HepG2 (cell line): ENCODE data around the gene DESI2. TPM values are rescaled to one million over a fixed set of nuclear protein-coding genes. Genes with fewer than 3 reads are reported as not detected.

ENCODE experiments used
- ATAC-seq: fragments of 200-7000 bp; cut with Tn5 transposase; 3 replicates; pipeline ENCODE4 v1.9.1; 2020; ENCODE audit warnings: mild to moderate bottlenecking, moderate library complexity
- BruUV-seq: library from RNA; stranded (reverse); fragments of 400-500 nt; replicated peaks from 2 replicates; lab custom pipeline; 2021; lab: Mats Ljungman, UMichigan
- CTCF ChIA-PET: fragments of 300-600 bp; formaldehyde crosslinking; extraction: SDS; loops from one replicate; lab custom pipeline; 2021; ENCODE audit warnings: low total read pairs, inconsistent platforms, low intra/inter-chr PET ratio; lab: Yijun Ruan, JAX
- POLR2A ChIA-PET: fragments of 350-600 bp; sonication (Branson Sonifier 250); formaldehyde crosslinking; loops from one replicate; lab custom pipeline; 2020; ENCODE audit warnings: antibody characterized with exemption, inconsistent platforms; lab: Yijun Ruan, JAX
- DNase-seq: peaks from one replicate; pipeline ENCODE4 v3.0.0-alpha.2; 2015; ENCODE audit warnings: low spot score
- FAIRE-seq: peaks from 3 replicates; lab custom pipeline; 2011; peaks lifted over from hg19 to GRCh38; lab: Jason Lieb, UNC
- H2AFZ ChIP-seq: one replicate; pipeline ENCODE4 v1.6.1; 2011; ENCODE audit warnings: low read length, inconsistent platforms
- H3K27ac ChIP-seq: fragments of 300-600 bp; 3 replicates; pipeline ENCODE4 v1.8.0; 2011; ENCODE audit warnings: mixed run types, mild to moderate bottlenecking, mixed read lengths, low read length, inconsistent platforms; ENCODE audit not compliant: insufficient read depth; ENCODE audit errors: extremely low read length
- H3K27me3 ChIP-seq, 2 experiments: fragments of 200-600 bp in 1 of 2; 2 replicates in 1 of 2; 3 replicates in 1 of 2; pipeline versions ENCODE4 v1.6.0 to v1.8.0; 2011; ENCODE audit warnings: low read length in 2 of 2, mild to moderate bottlenecking in 2 of 2, moderate library complexity in 2 of 2, inconsistent platforms in 1 of 2; ENCODE audit not compliant: insufficient read depth in 2 of 2, control insufficient read depth in 1 of 2
- H3K36me3 ChIP-seq, 2 experiments: fragments of 200-600 bp in 1 of 2; replicated peaks in 1 of 2; 2 replicates in 1 of 2; 3 replicates in 1 of 2; pipeline versions ENCODE4 v1.5.1 to v1.8.0; 2011; ENCODE audit warnings: low read length in 2 of 2, inconsistent platforms in 1 of 2; ENCODE audit not compliant: insufficient read depth in 2 of 2, control insufficient read depth in 1 of 2
- H3K4me1 ChIP-seq: 2 replicates; pipeline ENCODE4 v1.5.1; 2012; ENCODE audit warnings: low read length, inconsistent platforms; ENCODE audit not compliant: insufficient read depth
- H3K4me2 ChIP-seq: 2 replicates; pipeline ENCODE4 v1.6.0; 2011; ENCODE audit warnings: low read depth, low read length, inconsistent platforms
- H3K4me3 ChIP-seq, 3 experiments: fragments of 200-600 bp in 1 of 3; sonication (generic), shearing (Covaris generic) in 1 of 3; replicated peaks in 1 of 3; 2 replicates each; pipeline ENCODE4 v1.5.1; 2011 to 2016; ENCODE audit warnings: low read length in 3 of 3, inconsistent platforms in 2 of 3, low read depth in 2 of 3, mild to moderate bottlenecking in 2 of 3, control low read depth in 1 of 3, mixed read lengths in 1 of 3; ENCODE audit not compliant: insufficient read depth in 1 of 3
- H3K79me2 ChIP-seq: one replicate; pipeline ENCODE4 v1.6.1; 2011; ENCODE audit warnings: low read length, inconsistent platforms; ENCODE audit not compliant: insufficient read depth
- H3K9ac ChIP-seq: 2 replicates; pipeline ENCODE4 v1.6.0; 2011; ENCODE audit warnings: mild to moderate bottlenecking, low read depth, low read length, inconsistent platforms; ENCODE audit not compliant: insufficient read depth
- H3K9me3 ChIP-seq: 2 replicates; pipeline ENCODE4 v1.5.1; 2012; ENCODE audit warnings: mild to moderate bottlenecking, low read length
- H4K20me1 ChIP-seq: 2 replicates; pipeline ENCODE4 v1.6.0; 2011; ENCODE audit warnings: inconsistent platforms, mild to moderate bottlenecking, low read length, moderate library complexity; ENCODE audit not compliant: insufficient read depth
- CCAR2 ChIP-seq: fragments of 200-400 bp; formaldehyde crosslinking; optimal IDR thresholded peaks from 2 replicates; pipeline ENCODE3; 2018; ENCODE audit warnings: low read depth, mild to moderate bottlenecking, low read length, moderate library complexity
- CCDC6 ChIP-seq: sonication (generic); formaldehyde crosslinking; IDR thresholded peaks from 2 replicates; pipeline ENCODE4 v1.8.1; 2022; ENCODE audit warnings: mild to moderate bottlenecking, missing genetic modification reagents, moderate library complexity
- MEF2D ChIP-seq: sonication (generic); formaldehyde crosslinking; IDR thresholded peaks from 2 replicates; pipeline ENCODE4 v1.5.1; 2020; ENCODE audit warnings: mild to moderate bottlenecking, missing genetic modification reagents
- SP1 ChIP-seq, 2 experiments: fragments of 450-650 bp in 1 of 2; sonication (generic) in 1 of 2; formaldehyde crosslinking in 1 of 2; IDR thresholded peaks; 2 replicates each; pipeline versions ENCODE4 v1.4.0 to v1.6.1; 2016 to 2020; ENCODE audit warnings: missing genetic modification reagents in 1 of 2
- ZNF503 ChIP-seq: sonication (generic); formaldehyde crosslinking; IDR thresholded peaks from 2 replicates; pipeline ENCODE4 v1.4.0; 2020; ENCODE audit warnings: missing genetic modification reagents
- ZNF513 ChIP-seq: sonication (generic); formaldehyde crosslinking; conservative IDR thresholded peaks from 2 replicates; pipeline ENCODE4 v1.5.0; 2020; ENCODE audit warnings: missing genetic modification reagents
- ZNF772 ChIP-seq: sonication (generic); formaldehyde crosslinking; IDR thresholded peaks from 2 replicates; pipeline ENCODE4 v1.5.0; 2020; ENCODE audit warnings: mild to moderate bottlenecking, missing genetic modification reagents
- ZNF775 ChIP-seq: sonication (generic); formaldehyde crosslinking; IDR thresholded peaks from 2 replicates; pipeline ENCODE4 v1.4.0; 2020; ENCODE audit warnings: missing genetic modification reagents, mild to moderate bottlenecking, moderate library complexity, borderline replicate concordance
- WGBS: methylation state at CpG from one replicate; pipeline ENCODE4 v1.1.6; 2017; ENCODE audit warnings: low lambda C conversion rate; 5-methylcytosine and 5-hydroxymethylcytosine counted together
- in situ Hi-C: cut with HindIII; loops from 2 replicates; pipeline ENCODE4 v1.10.0; 2017; ENCODE audit warnings: low pct_unique_long_range_greater_than_20kb; ENCODE audit not compliant: extremely low pct_ligation_motif_present
- intact Hi-C: fragments of 100-400 bp; cut with micrococcal nuclease; formaldehyde crosslinking; loops from one replicate; pipeline ENCODE4 v1.10.0; 2022; ENCODE audit not compliant: unreplicated experiment
- polyA plus RNA-seq, 8 experiments: library from polyadenylated mRNA; depleted of rRNA in 3 of 8; stranded (reverse) in 7 of 8; unstranded in 1 of 8; fragments of >200 nt; fragmentation: Illumina TruSeq in 4 of 8; extraction: Trizol in 4 of 8; gene quantifications; 2 replicates each; pipeline versions ENCODE4 v1.2.1 to v1.2.3, GENCODE V29; 2011 to 2016; ENCODE audit warnings: low read depth in 4 of 8, missing spikeins in 1 of 8, mixed read lengths in 1 of 8; ENCODE audit not compliant: insufficient read depth in 1 of 8
- total RNA-seq, 5 experiments: library from RNA; depleted of rRNA; stranded (reverse); fragments of >200 nt; fragmentation: Illumina TruSeq; extraction: Trizol; gene quantifications; 2 replicates each; pipeline ENCODE4 v1.2.3, GENCODE V29; 2016; ENCODE audit warnings: low read depth in 1 of 5

DESI2 gene
- total and polyA plus RNA-seq, 2 of the 13 experiments (the other 11 are each of a cell fraction or from before 2014, with no cell fraction given), result 23.1 to 42.2 TPM

GRCh38 chr1:244614113-244614836, 38.7 kb upstream of the DESI2 start (continued):
- TF ChIP-seq ZNF503 (no peak), CCAR2 (no peak)

- no peaks in the 10 kb centered on the region for H3K36me3 ChIP-seq
- peaks cover 0 to 9% of the 10 kb centered on the region in 2 experiments; a peak in 1 of 5 replicates for H3K27me3 ChIP-seq
- no TSS peak for BruUV-seq
- in situ Hi-C loops (loop anchor here (25.0 kb wide), 1 partner anchor 422 kb away; no protein-coding TSS in a partner anchor), intact Hi-C loops (no loop called here)
- DNase-seq (no peak), ATAC-seq (no peak), FAIRE-seq (no peak)
- ChIA-PET POLR2A (no interaction called here), CTCF (no interaction called here)
- H3K9ac ChIP-seq, result no peak overlapping the region
- H3K79me2 ChIP-seq, result no peaks in the 10 kb centered on the region
- no peak overlapping the region for H3K4me2 ChIP-seq
- no peaks in the 10 kb centered on the region for H4K20me1 ChIP-seq
- WGBS, result 54% methylated on average over 3 of the region's 3 CpGs
- TF ChIP-seq SP1 (IDR thresholded peaks at IDR 0.05) (no peak), SP1 (CRISPR knock-in tag; IDR thresholded peaks at IDR 0.05) (no peak), MEF2D (CRISPR knock-in tag) (no peak), ZNF772 (CRISPR knock-in tag) (no peak), ZNF513 (CRISPR knock-in tag) (no peak), ZNF775 (CRISPR knock-in tag) (no peak), CCDC6 (CRISPR knock-in tag) (no peak)
- H2AFZ ChIP-seq, result no peak overlapping the region
- H3K4me3 ChIP-seq, result no peak overlapping the region
- H3K27ac ChIP-seq, result no peak overlapping the region
- H3K9me3 ChIP-seq, result no peaks in the 10 kb centered on the region
- H3K4me1 ChIP-seq, result no peaks in the 10 kb centered on the region
Observed at GRCh38 chr1:244614879-244615278, 38.0 kb upstream of the DESI2 start.
